K562 (cell line): ENCODE results near the gene BBLN. TPM values are rescaled to one million over a fixed set of nuclear protein-coding genes. Genes with fewer than 3 reads are reported as not detected.

Source experiments
- ATAC-seq: fragments of 200-7000 bp; cut with Tn5 transposase; 3 replicates; pipeline ENCODE4 v1.9.1; 2020; ENCODE audit warnings: moderate library complexity
- BruUV-seq: library from RNA; stranded (reverse); fragments of 400-500 nt; replicated peaks from 2 replicates; lab custom pipeline; 2021; lab: Mats Ljungman, UMichigan
- CTCF ChIA-PET: fragments of 300-600 bp; formaldehyde crosslinking; extraction: SDS; loops from one replicate; lab custom pipeline; 2021; ENCODE audit warnings: low intra/inter-chr PET ratio; lab: Yijun Ruan, JAX
- POLR2A ChIA-PET: fragments of 300-600, 350-650 bp; sonication (Branson Sonifier 250); formaldehyde crosslinking; extraction: SDS; loops from one replicate; lab custom pipeline; 2021; ENCODE audit warnings: antibody characterized with exemption, inconsistent platforms; lab: Yijun Ruan, JAX
- DNase-seq, 4 experiments: peaks; one replicate each; pipeline versions ENCODE4 v3.0.0 to v3.0.0-alpha.2; 2011 to 2018; ENCODE audit warnings: low spot score in 3 of 4, mixed read lengths in 3 of 4; ENCODE audit errors: extremely low read depth in 1 of 4
- FAIRE-seq: peaks from 2 replicates; lab custom pipeline; 2011; peaks lifted over from hg19 to GRCh38; lab: Jason Lieb, UNC
- H2AFZ ChIP-seq: 2 replicates; pipeline ENCODE4 v1.6.0; 2011; ENCODE audit warnings: low read depth, low read length, control low read depth, inconsistent platforms
- H3K27ac ChIP-seq: fragments of 200-600 bp; 3 replicates; pipeline ENCODE4 v1.8.0; 2011; ENCODE audit warnings: low read depth, mild to moderate bottlenecking, control low read depth, inconsistent platforms, low read length, moderate library complexity, mixed read lengths; ENCODE audit errors: extremely low read depth
- H3K27me3 ChIP-seq, 2 experiments: fragments of 300-600 bp in 1 of 2; 2 replicates in 1 of 2; 3 replicates in 1 of 2; pipeline versions ENCODE4 v1.6.0 to v1.8.0; 2011; ENCODE audit warnings: inconsistent platforms in 2 of 2, low read length in 2 of 2, mild to moderate bottlenecking in 1 of 2, mixed read lengths in 1 of 2, moderate library complexity in 1 of 2; ENCODE audit not compliant: control insufficient read depth in 2 of 2, insufficient read depth in 2 of 2
- H3K36me3 ChIP-seq: fragments of 300-600 bp; 3 replicates; pipeline ENCODE4 v1.8.0; 2011; ENCODE audit warnings: mild to moderate bottlenecking, low read length, inconsistent platforms; ENCODE audit not compliant: control insufficient read depth, insufficient read depth
- H3K4me1 ChIP-seq, 2 experiments: fragments of 200-600 bp in 1 of 2; replicated peaks in 1 of 2; 2 replicates in 1 of 2; 3 replicates in 1 of 2; pipeline versions ENCODE4 v1.5.1 to v1.8.0; 2011; ENCODE audit warnings: inconsistent platforms in 2 of 2, low read length in 2 of 2, mild to moderate bottlenecking in 1 of 2, mixed read lengths in 1 of 2, moderate library complexity in 1 of 2; ENCODE audit not compliant: control insufficient read depth in 2 of 2, insufficient read depth in 2 of 2
- H3K4me2 ChIP-seq: 2 replicates; pipeline ENCODE4 v1.6.1; 2011; ENCODE audit warnings: low read length, control low read depth, inconsistent platforms, mixed read lengths; ENCODE audit not compliant: insufficient read depth
- H3K4me3 ChIP-seq: fragments of 200-600 bp; sonication (generic), shearing (Covaris generic); 2 replicates; pipeline ENCODE4 v1.5.1; 2016; ENCODE audit warnings: control low read depth, inconsistent platforms
- H3K79me2 ChIP-seq: fragments of 200-600 bp; 3 replicates; pipeline ENCODE4 v1.8.0; 2011; ENCODE audit warnings: low read length, inconsistent platforms; ENCODE audit not compliant: control insufficient read depth, insufficient read depth
- H3K9ac ChIP-seq, 2 experiments: 2 replicates each; pipeline versions ENCODE4 v1.6.0 to v1.6.1; 2011; ENCODE audit warnings: low read depth in 2 of 2, low read length in 2 of 2, control low read depth in 1 of 2, inconsistent platforms in 1 of 2, mild to moderate bottlenecking in 1 of 2, mixed read lengths in 1 of 2; ENCODE audit not compliant: insufficient read depth in 1 of 2
- H3K9me1 ChIP-seq: one replicate; pipeline ENCODE4 v1.6.0; 2011; ENCODE audit warnings: inconsistent platforms, mild to moderate bottlenecking, low read length, moderate library complexity; ENCODE audit not compliant: control insufficient read depth, insufficient read depth
- H3K9me3 ChIP-seq: replicated peaks from 2 replicates; pipeline ENCODE4 v1.5.1; 2011; ENCODE audit warnings: low read depth, low read length, inconsistent platforms; ENCODE audit not compliant: control insufficient read depth, insufficient read depth
- H4K20me1 ChIP-seq: replicated peaks from 2 replicates; pipeline ENCODE4 v1.6.1; 2011; ENCODE audit warnings: low read length, inconsistent platforms, mixed read lengths; ENCODE audit not compliant: control insufficient read depth, insufficient read depth
- MLX ChIP-seq, 2 experiments: fragments of 450-650 bp in 1 of 2; sonication (generic) in 1 of 2; formaldehyde crosslinking; conservative IDR thresholded peaks; 2 replicates each; pipeline versions ENCODE4 v1.4.0 to v1.8.1; 2020 to 2022; ENCODE audit warnings: mild to moderate bottlenecking in 1 of 2, missing genetic modification reagents in 1 of 2
- PCBP1 ChIP-seq: fragments of 200-400 bp; formaldehyde crosslinking; IDR thresholded peaks from 2 replicates; pipeline ENCODE4 v1.6.1; 2018; ENCODE audit warnings: mild to moderate bottlenecking, low read depth, low read length; ENCODE audit not compliant: poor library complexity, severe bottlenecking
- RNF219 ChIP-seq: fragments of 250-450 bp; sonication (Bioruptor Pico); IDR thresholded peaks from 2 replicates; pipeline ENCODE4 v1.5.0; 2022; ENCODE audit warnings: mild to moderate bottlenecking
- SIX5 ChIP-seq, 2 experiments: IDR thresholded peaks; 2 replicates each; pipeline ENCODE4 v1.6.1; 2011; ENCODE audit warnings: low read length in 2 of 2, borderline replicate concordance in 1 of 2, low read depth in 1 of 2, mild to moderate bottlenecking in 1 of 2, moderate library complexity in 1 of 2; ENCODE audit not compliant: insufficient read depth in 1 of 2
- TSHZ1 ChIP-seq: fragments of 250-450 bp; sonication (Bioruptor Pico); IDR thresholded peaks from 2 replicates; pipeline ENCODE4 v1.4.0; 2020; ENCODE audit warnings: mild to moderate bottlenecking, moderate library complexity
- ZFP36 ChIP-seq: fragments of 150-350 bp; IDR thresholded peaks from 2 replicates; pipeline ENCODE4 v1.6.1; 2018; ENCODE audit warnings: low read length, low read depth; ENCODE audit not compliant: partially characterized antibody
- ZKSCAN1 ChIP-seq: fragments of 150-350 bp; IDR thresholded peaks from 2 replicates; pipeline ENCODE4 v1.6.1; 2016; ENCODE audit warnings: low read depth, low read length
- ZNF134 ChIP-seq: fragments of 250-450 bp; sonication (Bioruptor Pico); conservative IDR thresholded peaks from 2 replicates; pipeline ENCODE4 v1.4.0; 2020
- ZNF384 ChIP-seq: IDR thresholded peaks from 2 replicates; pipeline ENCODE4 v1.6.1; 2012; ENCODE audit warnings: low read depth, low read length, improper control_type of control experiment
- WGBS: fragments of 100-300 bp; shearing (Covaris generic); methylation state at CpG from one replicate; pipeline ENCODE4 v1.1.6; 2016; ENCODE audit warnings: low coverage, mixed read lengths; ENCODE audit not compliant: insufficient coverage; ENCODE audit errors: missing lambda C conversion rate; 5-methylcytosine and 5-hydroxymethylcytosine counted together
- in situ Hi-C: fragments of 300-500 bp; cut with MboI; formaldehyde crosslinking; loops from 4 replicates; pipeline ENCODE4 v1.15.0; 2018; ENCODE audit warnings: inconsistent platforms, mixed read lengths
- intact Hi-C: fragments of 100-400 bp; cut with micrococcal nuclease; formaldehyde crosslinking; loops from 2 replicates; pipeline ENCODE4 v1.14.2; 2022
- polyA plus RNA-seq, 8 experiments: library from polyadenylated mRNA; depleted of rRNA in 4 of 8; stranded (reverse) in 5 of 8; unstranded in 3 of 8; fragments of >200 nt; fragmentation: Nextera tagmentation in 2 of 8; fragmentation: Illumina TruSeq in 1 of 8; extraction: Ambion mirVana in 2 of 8; extraction: Trizol in 1 of 8; gene quantifications; 2 replicates each; pipeline versions ENCODE4 v1.2.1 to v1.2.3, GENCODE V29; 2011 to 2014; ENCODE audit warnings: inconsistent platforms in 1 of 8, missing spikeins in 1 of 8
- total RNA-seq, 7 experiments: library from RNA; depleted of rRNA in 6 of 7; stranded (reverse); fragments of >200 nt in 6 of 7; fragmentation: Illumina TruSeq in 2 of 7; extraction: Trizol in 2 of 7; gene quantifications; 2 replicates each; pipeline versions ENCODE4 v1.2.1 to v1.2.3, GENCODE V29; 2011 to 2021; ENCODE audit warnings: low replicate concordance in 1 of 7

The BBLN gene
- total and polyA plus RNA-seq, 9 of the 15 experiments (the other 6 are each of a cell fraction or from before 2014, with no cell fraction given), result 4.2 to 331 (median 87.1) TPM

GRCh38 chr9:128208946-128209669, 49.0 kb downstream of the BBLN start (continued):
- TF ChIP-seq MLX (CRISPR knock-in tag; conservative IDR thresholded peaks at IDR 0.05), result 0 out of 4 replicates have a peak, but pooled peaks have one; percentile 5 to 79
- TF ChIP-seq ZKSCAN1, result 0 out of 2 replicates have a peak, but pooled peaks have one; percentile 31
- no peak for TF ChIP-seq PCBP1

GRCh38 chr9:128211186-128211980, 51.3 kb downstream of the BBLN start:
- 24% methylated on average over 12 of the region's 12 CpGs for WGBS
- Histone ChIP-seq H3K9me3 (no peaks in the 10 kb centered on the region), H2AFZ (no peak overlapping the region), H3K36me3 (0 out of 3 replicates have a peak, but pooled peaks cover 4% of the 10 kb centered on the region), H3K4me3 (no peak overlapping the region), H3K27ac (no peak overlapping the region), H3K79me2 (no peaks in the 10 kb centered on the region), H3K9me1 (no peaks in the 10 kb centered on the region), H3K4me1 (peaks cover 8 to 35% of the 10 kb centered on the region in 2 experiments; a peak in 4 of 5 replicates), H4K20me1 (peaks cover 3% of the 10 kb centered on the region; the same call in 1 of the 2 replicates), H3K27me3 (no peaks in the 10 kb centered on the region), H3K4me2 (no peak overlapping the region), H3K9ac (peak overlapping the region in 1 of 2 experiments; percentile 66; a peak in 1 of 4 replicates)
- POLR2A ChIA-PET, result interaction anchor here (0.6 to 1.6 kb wide), 7 partner anchors 12 to 1506 kb away, joined by 3 to 5 read pairs (median 3); partner anchors contain the start of gene CIZ1
- FAIRE-seq (no peak), DNase-seq (no peak), ATAC-seq (0 out of 3 replicates have a peak, but pooled peaks have one; percentile 5)
- TF ChIP-seq TSHZ1 (CRISPR knock-in tag) (no peak), SIX5 (IDR thresholded peaks at IDR 0.05; ENCODE audit: borderline replicate concordance in 1 of 2, insufficient read depth in 1 of 2, low read depth in 1 of 2, low read length in 2 of 2) (no peak), ZNF134 (CRISPR knock-in tag) (0 out of 2 replicates have a peak, but pooled peaks have one; percentile 40), RNF219 (CRISPR knock-in tag) (no peak), ZNF384 (0 out of 2 replicates have a peak, but pooled peaks have one; percentile 22), ZFP36 (peak; percentile 91)
- no TSS peak for BruUV-seq
- in situ Hi-C loops, result loop anchor here (10.0 kb wide), 1 partner anchor 1463 kb away; no protein-coding TSS in a partner anchor
- CTCF ChIA-PET, result no interaction called here
- intact Hi-C loops, result loop anchor here (10.0 kb wide), 1 partner anchor 133 kb away; the partner anchor contains the start of gene SLC27A4
